Transverse colon (tissue), 3 donors: ENCODE data around the gene LLCFC1.

ENCODE experiments used
- CTCF ChIP-seq, 5 experiments: fragments of 200-600 bp in 3 of 5; fragments of 450-650 bp in 2 of 5; sonication (generic) in 3 of 5; IDR thresholded peaks; 1 replicate in 2 of 5; 2 replicates in 3 of 5; pipeline ENCODE4 v1.5.1; 2016 to 2017; ENCODE audit warnings: antibody characterized with exemption in 5 of 5, inconsistent platforms in 3 of 5, mild to moderate bottlenecking in 2 of 5, moderate library complexity in 1 of 5
- POLR2A ChIP-seq: fragments of 450-650 bp; IDR thresholded peaks from one replicate; pipeline ENCODE4 v1.6.1; 2016; ENCODE audit warnings: antibody characterized with exemption, mild to moderate bottlenecking, moderate library complexity

GRCh38 chr7:142983825-142984224, 44.5 kb downstream of the LLCFC1 start:
- TF ChIP-seq CTCF (IDR thresholded peaks at IDR 0.05) (no peak), POLR2A (no peak)
